MM.1S (cell line): ENCODE measurements around the gene FOXG1.

Experiments used
- DNase-seq: peaks from one replicate; pipeline ENCODE4 v3.0.0-alpha.2; 2015
- H2AFZ ChIP-seq: fragments of 300-600 bp; sonication (generic); 2 replicates; pipeline ENCODE4 v1.6.0; 2016; ENCODE audit warnings: antibody characterized with exemption, low read length
- H3F3A ChIP-seq: fragments of 300-600 bp; sonication (generic); 2 replicates; pipeline ENCODE4 v1.6.1; 2016; ENCODE audit warnings: mild to moderate bottlenecking, antibody characterized with exemption, low read length, moderate library complexity, mixed read lengths; ENCODE audit not compliant: insufficient read depth
- H3K27ac ChIP-seq: fragments of 300-600 bp; sonication (generic); 2 replicates; pipeline ENCODE4 v1.5.1; 2016; ENCODE audit warnings: mild to moderate bottlenecking, low read length
- H3K27me3 ChIP-seq: fragments of 300-600 bp; sonication (generic); replicated peaks from 2 replicates; pipeline ENCODE4 v1.6.0; 2016; ENCODE audit warnings: low read length; ENCODE audit not compliant: insufficient read depth
- H3K36me3 ChIP-seq: fragments of 300-600 bp; sonication (generic); replicated peaks from 2 replicates; pipeline ENCODE4 v1.6.1; 2016; ENCODE audit warnings: mild to moderate bottlenecking, low read length, mixed read lengths; ENCODE audit not compliant: insufficient read depth
- H3K4me1 ChIP-seq: fragments of 300-600 bp; sonication (generic); 2 replicates; pipeline ENCODE4 v1.6.1; 2016; ENCODE audit warnings: low read length, mixed read lengths
- H3K4me2 ChIP-seq: fragments of 300-600 bp; sonication (generic); 2 replicates; pipeline ENCODE4 v1.6.0; 2016; ENCODE audit warnings: low read depth, low read length
- H3K4me3 ChIP-seq: fragments of 300-600 bp; sonication (generic); 2 replicates; pipeline ENCODE4 v1.5.1; 2016; ENCODE audit warnings: low read length, mixed read lengths
- H3K79me2 ChIP-seq: fragments of 300-600 bp; sonication (generic); 2 replicates; pipeline ENCODE4 v1.6.1; 2016; ENCODE audit warnings: mixed run types, low read length, mixed read lengths
- H3K9ac ChIP-seq: fragments of 300-600 bp; sonication (generic); 2 replicates; pipeline ENCODE4 v1.6.1; 2016; ENCODE audit warnings: low read length, mixed read lengths
- H3K9me2 ChIP-seq: fragments of 300-600 bp; sonication (generic); replicated peaks from 2 replicates; pipeline ENCODE4 v1.6.1; 2016; ENCODE audit warnings: mild to moderate bottlenecking, low read length, mixed read lengths; ENCODE audit not compliant: insufficient read depth
- H3K9me3 ChIP-seq: fragments of 300-600 bp; sonication (generic); replicated peaks from 2 replicates; pipeline ENCODE4 v1.6.1; 2016; ENCODE audit warnings: mild to moderate bottlenecking, low read length, mixed read lengths; ENCODE audit not compliant: insufficient read depth
- H4K20me1 ChIP-seq: fragments of 300-600 bp; sonication (generic); 2 replicates; pipeline ENCODE4 v1.6.1; 2016; ENCODE audit warnings: mild to moderate bottlenecking, low read length, moderate library complexity, mixed read lengths; ENCODE audit not compliant: insufficient read depth
- EZH2 ChIP-seq: fragments of 300-600 bp; sonication (generic); optimal IDR thresholded peaks from 2 replicates; pipeline ENCODE3; 2017; ENCODE audit warnings: low read depth, mild to moderate bottlenecking, antibody characterized with exemption, low read length, mixed read lengths
- EZH2phosphoT487 ChIP-seq: fragments of 300-600 bp; sonication (generic); IDR thresholded peaks from 2 replicates; pipeline ENCODE4 v1.6.1; 2018; ENCODE audit warnings: antibody characterized with exemption, low read length
- TF ChIP-seq, protein P1 (sequence below): fragments of 300-600 bp; sonication (generic); IDR thresholded peaks from 2 replicates; pipeline ENCODE4 v1.5.1; 2016; ENCODE audit warnings: antibody characterized with exemption, low read length, mixed read lengths

The FOXG1 gene

DNA sequence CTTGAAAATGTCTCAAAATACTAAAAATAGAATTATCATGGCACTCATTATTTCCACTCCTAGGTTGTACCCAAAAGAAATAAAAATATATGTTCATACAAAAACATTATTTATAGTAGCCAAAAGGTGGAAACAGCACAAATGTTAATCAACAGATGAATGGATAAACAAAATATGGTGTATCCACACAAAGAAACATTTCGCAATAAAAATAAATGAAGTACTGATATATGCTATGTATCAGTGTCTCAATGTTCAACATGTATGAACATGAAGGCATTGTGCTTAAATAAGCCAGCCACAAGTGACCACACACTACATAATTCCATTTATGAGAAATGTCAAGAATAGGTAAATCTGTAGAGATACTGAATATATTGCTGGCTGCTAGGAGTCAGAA, 40.9 kb downstream of the FOXG1 start:
- Histone ChIP-seq H3K9me3 (no peaks in the 10 kb centered on the region), H3K4me2 (no peak overlapping the region), H3K27me3 (no peaks in the 10 kb centered on the region), H2AFZ (no peak overlapping the region), H3K36me3 (no peaks in the 10 kb centered on the region), H4K20me1 (no peaks in the 10 kb centered on the region), H3K27ac (no peak overlapping the region), H3F3A (no peaks in the 10 kb centered on the region), H3K79me2 (no peaks in the 10 kb centered on the region), H3K9ac (no peak overlapping the region), H3K9me2 (no peaks in the 10 kb centered on the region), H3K4me3 (no peak overlapping the region), H3K4me1 (no peaks in the 10 kb centered on the region)
- TF ChIP-seq EZH2phosphoT487, result no peak
- TF ChIP-seq, protein P1, sequence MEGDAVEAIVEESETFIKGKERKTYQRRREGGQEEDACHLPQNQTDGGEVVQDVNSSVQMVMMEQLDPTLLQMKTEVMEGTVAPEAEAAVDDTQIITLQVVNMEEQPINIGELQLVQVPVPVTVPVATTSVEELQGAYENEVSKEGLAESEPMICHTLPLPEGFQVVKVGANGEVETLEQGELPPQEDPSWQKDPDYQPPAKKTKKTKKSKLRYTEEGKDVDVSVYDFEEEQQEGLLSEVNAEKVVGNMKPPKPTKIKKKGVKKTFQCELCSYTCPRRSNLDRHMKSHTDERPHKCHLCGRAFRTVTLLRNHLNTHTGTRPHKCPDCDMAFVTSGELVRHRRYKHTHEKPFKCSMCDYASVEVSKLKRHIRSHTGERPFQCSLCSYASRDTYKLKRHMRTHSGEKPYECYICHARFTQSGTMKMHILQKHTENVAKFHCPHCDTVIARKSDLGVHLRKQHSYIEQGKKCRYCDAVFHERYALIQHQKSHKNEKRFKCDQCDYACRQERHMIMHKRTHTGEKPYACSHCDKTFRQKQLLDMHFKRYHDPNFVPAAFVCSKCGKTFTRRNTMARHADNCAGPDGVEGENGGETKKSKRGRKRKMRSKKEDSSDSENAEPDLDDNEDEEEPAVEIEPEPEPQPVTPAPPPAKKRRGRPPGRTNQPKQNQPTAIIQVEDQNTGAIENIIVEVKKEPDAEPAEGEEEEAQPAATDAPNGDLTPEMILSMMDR, result no peak
- TF ChIP-seq EZH2, result no peak
- no peak for DNase-seq

DNA sequence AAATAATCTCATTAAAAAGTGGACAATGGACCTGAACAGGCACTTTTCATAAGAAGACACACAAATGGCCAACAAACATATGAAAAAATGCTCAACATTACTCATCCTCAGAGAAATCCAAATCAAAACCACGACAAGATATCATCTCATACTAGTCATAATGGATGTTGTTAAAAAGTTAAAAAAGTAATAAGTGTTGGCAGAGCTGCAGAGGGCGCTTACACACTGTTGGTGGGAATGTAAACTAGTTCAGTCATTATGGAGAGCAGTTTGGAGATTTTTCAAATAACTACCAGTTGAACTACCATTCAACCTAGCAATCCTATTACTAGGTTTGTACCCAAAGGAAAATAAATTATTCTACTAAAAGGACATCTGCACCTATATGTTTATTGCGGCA, 47.2 kb downstream of the FOXG1 start:
- no peak for TF ChIP-seq EZH2
- no peak for TF ChIP-seq EZH2phosphoT487
- TF ChIP-seq, protein P1, result no peak
- no peaks in the 10 kb centered on the region for H3K36me3 ChIP-seq
- no peak overlapping the region for H2AFZ ChIP-seq
- DNase-seq, result no peak
- no peak overlapping the region for H3K4me3 ChIP-seq
- no peaks in the 10 kb centered on the region for H4K20me1 ChIP-seq
- no peaks in the 10 kb centered on the region for H3K79me2 ChIP-seq
- H3K9me3 ChIP-seq, result no peaks in the 10 kb centered on the region
- no peaks in the 10 kb centered on the region for H3K27me3 ChIP-seq
- no peak overlapping the region for H3K4me2 ChIP-seq
- no peaks in the 10 kb centered on the region for H3F3A ChIP-seq
- H3K27ac ChIP-seq, result no peak overlapping the region
- no peaks in the 10 kb centered on the region for H3K9me2 ChIP-seq
- H3K9ac ChIP-seq, result no peak overlapping the region
- no peaks in the 10 kb centered on the region for H3K4me1 ChIP-seq
